ENCODE measurements around the gene NETO1. TPM values are rescaled to one million over a fixed set of nuclear protein-coding genes. Genes with fewer than 3 reads are reported as not detected.

NETO1 gene, protein sequence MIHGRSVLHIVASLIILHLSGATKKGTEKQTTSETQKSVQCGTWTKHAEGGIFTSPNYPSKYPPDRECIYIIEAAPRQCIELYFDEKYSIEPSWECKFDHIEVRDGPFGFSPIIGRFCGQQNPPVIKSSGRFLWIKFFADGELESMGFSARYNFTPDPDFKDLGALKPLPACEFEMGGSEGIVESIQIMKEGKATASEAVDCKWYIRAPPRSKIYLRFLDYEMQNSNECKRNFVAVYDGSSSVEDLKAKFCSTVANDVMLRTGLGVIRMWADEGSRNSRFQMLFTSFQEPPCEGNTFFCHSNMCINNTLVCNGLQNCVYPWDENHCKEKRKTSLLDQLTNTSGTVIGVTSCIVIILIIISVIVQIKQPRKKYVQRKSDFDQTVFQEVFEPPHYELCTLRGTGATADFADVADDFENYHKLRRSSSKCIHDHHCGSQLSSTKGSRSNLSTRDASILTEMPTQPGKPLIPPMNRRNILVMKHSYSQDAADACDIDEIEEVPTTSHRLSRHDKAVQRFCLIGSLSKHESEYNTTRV
- 1 to 10 TPM in 1 of 4 donors, under 1 TPM in 1, not detected in 2; 0.47 to 7.6 TPM for total RNA-seq

GRCh38 chr18:72867746-72868584, at the start of gene NETO1:
TSS of gene NETO1 (minus strand) at chr18:72867987. CDS start at chr18:72867291, 696 bp downstream.
- no peak within 1 kb of the TSS for H3K27ac ChIP-seq
- no peaks in the 10 kb centered on the region for H3K9me3 ChIP-seq
- no peaks in the 10 kb centered on the region for H3K36me3 ChIP-seq
- no peak for DNase-seq (ENCODE audit: low spot score in 2 of 2)
- TF ChIP-seq, protein P1, sequence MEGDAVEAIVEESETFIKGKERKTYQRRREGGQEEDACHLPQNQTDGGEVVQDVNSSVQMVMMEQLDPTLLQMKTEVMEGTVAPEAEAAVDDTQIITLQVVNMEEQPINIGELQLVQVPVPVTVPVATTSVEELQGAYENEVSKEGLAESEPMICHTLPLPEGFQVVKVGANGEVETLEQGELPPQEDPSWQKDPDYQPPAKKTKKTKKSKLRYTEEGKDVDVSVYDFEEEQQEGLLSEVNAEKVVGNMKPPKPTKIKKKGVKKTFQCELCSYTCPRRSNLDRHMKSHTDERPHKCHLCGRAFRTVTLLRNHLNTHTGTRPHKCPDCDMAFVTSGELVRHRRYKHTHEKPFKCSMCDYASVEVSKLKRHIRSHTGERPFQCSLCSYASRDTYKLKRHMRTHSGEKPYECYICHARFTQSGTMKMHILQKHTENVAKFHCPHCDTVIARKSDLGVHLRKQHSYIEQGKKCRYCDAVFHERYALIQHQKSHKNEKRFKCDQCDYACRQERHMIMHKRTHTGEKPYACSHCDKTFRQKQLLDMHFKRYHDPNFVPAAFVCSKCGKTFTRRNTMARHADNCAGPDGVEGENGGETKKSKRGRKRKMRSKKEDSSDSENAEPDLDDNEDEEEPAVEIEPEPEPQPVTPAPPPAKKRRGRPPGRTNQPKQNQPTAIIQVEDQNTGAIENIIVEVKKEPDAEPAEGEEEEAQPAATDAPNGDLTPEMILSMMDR (IDR thresholded peaks at IDR 0.05) = no peak
- no peak for TF ChIP-seq EP300 (IDR thresholded peaks at IDR 0.05)
- TF ChIP-seq POLR2AphosphoS5 (IDR thresholded peaks at IDR 0.05) = no peak
- no peak for TF ChIP-seq POLR2A (IDR thresholded peaks at IDR 0.05)
- 3% methylated on average over 25 of the region's 85 CpGs for WGBS
- peaks cover 24% of the 10 kb centered on the region for H3K4me1 ChIP-seq
- H3K4me3 ChIP-seq = peak within 1 kb of the TSS; percentile 40
- H3K27me3 ChIP-seq = peaks cover 43% of the 10 kb centered on the region

GRCh38 chr18:72910045-72910444, 42.3 kb upstream of the NETO1 start:
- no peaks in the 10 kb centered on the region for H3K27me3 ChIP-seq
- H3K27ac ChIP-seq = no peak overlapping the region
- TF ChIP-seq EP300 (IDR thresholded peaks at IDR 0.05) = no peak
- no peak for TF ChIP-seq POLR2A (IDR thresholded peaks at IDR 0.05)
- no peak for TF ChIP-seq POLR2AphosphoS5 (IDR thresholded peaks at IDR 0.05)
- TF ChIP-seq, protein P1 (IDR thresholded peaks at IDR 0.05) = no peak
- WGBS = 70% methylated on average over 5 of the region's 5 CpGs
- DNase-seq (ENCODE audit: low spot score in 2 of 2) = no peak
- H3K9me3 ChIP-seq = no peaks in the 10 kb centered on the region
- no peaks in the 10 kb centered on the region for H3K4me1 ChIP-seq
- no peaks in the 10 kb centered on the region for H3K36me3 ChIP-seq
- no peak overlapping the region for H3K4me3 ChIP-seq

DNA sequence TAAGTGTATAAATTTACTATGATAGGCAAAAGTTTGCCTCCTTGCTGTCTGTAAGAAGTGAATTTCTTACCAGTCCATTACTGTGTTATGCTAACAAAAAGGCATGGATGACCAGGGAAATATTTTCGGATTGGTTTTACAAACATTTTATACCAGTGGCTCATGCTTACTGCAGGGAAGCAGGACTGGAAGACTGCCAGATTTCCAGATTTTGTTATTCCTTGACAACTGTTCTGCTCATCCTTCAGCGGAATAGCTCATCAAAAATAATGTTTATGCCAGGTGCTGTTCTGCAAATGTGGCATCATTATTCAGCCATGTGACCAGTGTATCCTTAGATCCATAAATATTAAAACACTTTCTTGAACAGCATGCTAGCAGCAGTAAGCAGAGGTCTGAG, 40.4 kb upstream of the NETO1 start:
- TF ChIP-seq POLR2AphosphoS5 (IDR thresholded peaks at IDR 0.05) = no peak
- 13% methylated on average over 2 of the region's 2 CpGs for WGBS
- Histone ChIP-seq H3K27ac (no peak overlapping the region), H3K36me3 (no peaks in the 10 kb centered on the region), H3K4me3 (no peak overlapping the region), H3K4me1 (no peaks in the 10 kb centered on the region), H3K27me3 (no peaks in the 10 kb centered on the region), H3K9me3 (no peaks in the 10 kb centered on the region)
- DNase-seq (ENCODE audit: low spot score in 2 of 2) = no peak

GRCh38 chr18:72903033-72903432, 35.2 kb upstream of the NETO1 start:
- DNase-seq (ENCODE audit: low spot score in 2 of 2) = no peak
- H3K36me3 ChIP-seq = no peaks in the 10 kb centered on the region
- no peak for TF ChIP-seq POLR2AphosphoS5 (IDR thresholded peaks at IDR 0.05)
- no peak for TF ChIP-seq EP300 (IDR thresholded peaks at IDR 0.05)
- TF ChIP-seq, protein P1 (IDR thresholded peaks at IDR 0.05) = no peak
- TF ChIP-seq POLR2A (IDR thresholded peaks at IDR 0.05) = no peak
- H3K4me3 ChIP-seq = no peak overlapping the region
- no peaks in the 10 kb centered on the region for H3K9me3 ChIP-seq
- 80% methylated on average over 2 of the region's 2 CpGs for WGBS
- no peaks in the 10 kb centered on the region for H3K27me3 ChIP-seq
- no peak overlapping the region for H3K27ac ChIP-seq
- no peaks in the 10 kb centered on the region for H3K4me1 ChIP-seq

GRCh38 chr18:72899338-72899737, 31.6 kb upstream of the NETO1 start:
- no peaks in the 10 kb centered on the region for H3K9me3 ChIP-seq
- no peaks in the 10 kb centered on the region for H3K27me3 ChIP-seq
- no peak overlapping the region for H3K27ac ChIP-seq
- no peaks in the 10 kb centered on the region for H3K36me3 ChIP-seq
- H3K4me3 ChIP-seq = no peak overlapping the region
- no peak for DNase-seq (ENCODE audit: low spot score in 2 of 2)
- TF ChIP-seq POLR2A (IDR thresholded peaks at IDR 0.05) = no peak
- TF ChIP-seq, protein P1 (IDR thresholded peaks at IDR 0.05) = no peak
- no peak for TF ChIP-seq POLR2AphosphoS5 (IDR thresholded peaks at IDR 0.05)
- no peak for TF ChIP-seq EP300 (IDR thresholded peaks at IDR 0.05)
- 26% methylated on average over 4 of the region's 4 CpGs for WGBS
- no peaks in the 10 kb centered on the region for H3K4me1 ChIP-seq
